A549 (cell line): ENCODE results near the gene IGFL3. TPM values are rescaled to one million over a fixed set of nuclear protein-coding genes. Genes with fewer than 3 reads are reported as not detected.

ENCODE experiments used
- ATAC-seq, 2 experiments: fragments of 200-7000 bp in 1 of 2; fragments of >200 bp in 1 of 2; cut with Nextera tagmentation in 1 of 2; cut with Tn5 transposase in 1 of 2; 3 replicates each; pipeline versions ENCODE4 v1.8.0 to v1.9.1; 2018 to 2020; ENCODE audit warnings: mild to moderate bottlenecking in 1 of 2, moderate library complexity in 1 of 2
- CTCF ChIA-PET: fragments of 300-600 bp; sonication (Branson Sonifier 250); formaldehyde crosslinking; extraction: SDS; loops from one replicate; lab custom pipeline; 2021; ENCODE audit warnings: antibody characterized with exemption, inconsistent platforms; lab: Yijun Ruan, JAX
- POLR2A ChIA-PET: fragments of 350-600 bp; formaldehyde crosslinking; extraction: SDS; loops from one replicate; lab custom pipeline; 2021; ENCODE audit warnings: antibody characterized with exemption, inconsistent platforms; lab: Yijun Ruan, JAX
- DNase-seq, 2 experiments: peaks; one replicate each; pipeline versions ENCODE4 v3.0.0 to v3.0.0-alpha.2; 2011 to 2016; ENCODE audit warnings: low read depth in 1 of 2, low spot score in 1 of 2
- FAIRE-seq: peaks from 2 replicates; lab custom pipeline; 2011; peaks lifted over from hg19 to GRCh38; lab: Jason Lieb, UNC
- H3K27ac ChIP-seq, 2 experiments: fragments of >200 bp; sonication (Bioruptor Twin); formaldehyde crosslinking; 3 replicates each; pipeline ENCODE4 v1.5.1; 2016 to 2017
- H3K4me1 ChIP-seq: fragments of >200 bp; sonication (Bioruptor Twin); formaldehyde crosslinking; 3 replicates; pipeline ENCODE4 v1.6.1; 2016
- H3K4me2 ChIP-seq: fragments of >200 bp; sonication (Bioruptor Twin); formaldehyde crosslinking; 3 replicates; pipeline ENCODE4 v1.6.1; 2016
- H3K4me3 ChIP-seq: fragments of >200 bp; sonication (Bioruptor Twin); formaldehyde crosslinking; 3 replicates; pipeline ENCODE4 v1.5.1; 2016
- H3K9me3 ChIP-seq: fragments of >200 bp; sonication (Bioruptor Twin); formaldehyde crosslinking; 3 replicates; pipeline ENCODE4 v1.6.1; 2016
- BCL3 ChIP-seq: fragments of >200 bp; sonication (Bioruptor Twin); formaldehyde crosslinking; IDR thresholded peaks from 3 replicates; pipeline ENCODE4 v1.6.1; 2016
- CEBPB ChIP-seq, 2 experiments: fragments of >200 bp in 1 of 2; sonication (Bioruptor Twin) in 1 of 2; formaldehyde crosslinking in 1 of 2; IDR thresholded peaks; 2 replicates each; pipeline ENCODE4 v1.6.1; 2012 to 2016
- CHD4 ChIP-seq: fragments of 200-600 bp; sonication (generic); IDR thresholded peaks from 2 replicates; pipeline ENCODE4 v1.6.1; 2016; ENCODE audit warnings: antibody characterized with exemption, mild to moderate bottlenecking, borderline replicate concordance
- EHF ChIP-seq: fragments of 250-450 bp; sonication (Bioruptor Pico); IDR thresholded peaks from 2 replicates; pipeline ENCODE4 v1.5.0; 2020; ENCODE audit warnings: mild to moderate bottlenecking
- ESRRA ChIP-seq: fragments of 150-350 bp; IDR thresholded peaks from 2 replicates; pipeline ENCODE4 v1.6.1; 2014; ENCODE audit warnings: mild to moderate bottlenecking, low read length, borderline replicate concordance
- HES2 ChIP-seq: fragments of >200 bp; sonication (Bioruptor Twin); formaldehyde crosslinking; IDR thresholded peaks from 2 replicates; pipeline ENCODE4 v1.6.1; 2016
- HMGXB4 ChIP-seq: fragments of 250-450 bp; sonication (Bioruptor Pico); IDR thresholded peaks from 2 replicates; pipeline ENCODE4 v1.5.0; 2021; ENCODE audit warnings: mild to moderate bottlenecking, moderate library complexity, borderline replicate concordance
- HOXB13 ChIP-seq: fragments of 250-450 bp; sonication (Bioruptor Pico); IDR thresholded peaks from 2 replicates; pipeline ENCODE4 v1.5.0; 2020; ENCODE audit warnings: low read depth, mild to moderate bottlenecking, moderate library complexity
- JUN ChIP-seq, 2 experiments: fragments of >200 bp; sonication (Bioruptor Twin); formaldehyde crosslinking; IDR thresholded peaks; 2 replicates in 1 of 2; 3 replicates in 1 of 2; pipeline ENCODE4 v1.6.1; 2016 to 2017
- KDM1A ChIP-seq: fragments of 200-600 bp; sonication (generic); IDR thresholded peaks from 2 replicates; pipeline ENCODE4 v1.6.1; 2016; ENCODE audit warnings: low read depth, mild to moderate bottlenecking
- MAFK ChIP-seq: fragments of 450-650 bp; IDR thresholded peaks from 2 replicates; pipeline ENCODE4 v1.6.1; 2014; ENCODE audit not compliant: partially characterized antibody
- PHF8 ChIP-seq: fragments of 200-600 bp; sonication (generic); IDR thresholded peaks from 2 replicates; pipeline ENCODE4 v1.6.1; 2016; ENCODE audit warnings: low read depth, mild to moderate bottlenecking, antibody characterized with exemption, moderate library complexity, borderline replicate concordance
- POLR2A ChIP-seq: IDR thresholded peaks from 2 replicates; pipeline ENCODE4 v1.6.1; 2012; ENCODE audit warnings: mild to moderate bottlenecking, low read length
- POLR2AphosphoS2 ChIP-seq: conservative IDR thresholded peaks from 2 replicates; pipeline ENCODE4 v1.6.1; 2012; ENCODE audit warnings: low read length, improper control_type of control experiment, inconsistent platforms
- REST ChIP-seq: fragments of 200-600 bp; sonication (generic); IDR thresholded peaks from 2 replicates; pipeline ENCODE4 v1.6.1; 2016; ENCODE audit warnings: antibody characterized with exemption, mild to moderate bottlenecking, moderate library complexity
- SREBF2 ChIP-seq: fragments of 450-650 bp; IDR thresholded peaks from 2 replicates; pipeline ENCODE4 v1.6.1; 2014; ENCODE audit warnings: mild to moderate bottlenecking, moderate library complexity
- USF2 ChIP-seq: fragments of 450-650 bp; IDR thresholded peaks from 2 replicates; pipeline ENCODE4 v1.6.1; 2014; ENCODE audit warnings: antibody characterized with exemption
- WGBS: methylation state at CpG from one replicate; pipeline ENCODE4 v1.1.6; 2017; ENCODE audit errors: missing lambda C conversion rate; 5-methylcytosine and 5-hydroxymethylcytosine counted together
- polyA plus RNA-seq, 4 experiments: library from polyadenylated mRNA; depleted of rRNA in 3 of 4; stranded (reverse); fragments of >200 nt; fragmentation: RNase III in 1 of 4; extraction: RNeasy Plus Mini Kit Qiagen cat#74134 plus additional on column Dnase treatment in 1 of 4; gene quantifications; 2 replicates in 3 of 4; 3 replicates in 1 of 4; pipeline ENCODE4 v1.2.3, GENCODE V29; 2011 to 2017

The IGFL3 gene
- polyA plus RNA-seq, 2 of the 4 experiments (the other 2 are of a cell fraction): 1.1 TPM; not detected in 1

GRCh38 chr19:46089432-46089831, 35.1 kb downstream of the IGFL3 start:
- Histone ChIP-seq H3K4me3 (no peak overlapping the region), H3K4me2 (no peak overlapping the region), H3K4me1 (no peaks in the 10 kb centered on the region), H3K9me3 (peaks cover 54% of the 10 kb centered on the region), H3K27ac (no peak overlapping the region)
- TF ChIP-seq CHD4 (no peak), SREBF2 (no peak), POLR2AphosphoS2 (no peak), EHF (CRISPR knock-in tag) (no peak), KDM1A (no peak), POLR2A (no peak), CEBPB (IDR thresholded peaks at IDR 0.05) (no peak), BCL3 (no peak), REST (no peak), ESRRA (no peak)
- ATAC-seq: no peak
- no peak for FAIRE-seq
- ChIA-PET CTCF (interaction anchor here (1.0 to 19.9 kb wide), 8 partner anchors 8 to 306 kb away, joined by 4 to 854 read pairs (median 15); no protein-coding TSS in a partner anchor), POLR2A (no interaction called here)
- 67% methylated on average over 1 of the region's 1 CpG for WGBS
- DNase-seq: no peak

GRCh38 chr19:46088101-46088500, 36.4 kb downstream of the IGFL3 start:
- peaks cover 55% of the 10 kb centered on the region for H3K9me3 ChIP-seq
- DNase-seq (no peak), FAIRE-seq (no peak), ATAC-seq (no peak)
- TF ChIP-seq HMGXB4 (CRISPR knock-in tag) (no peak), HES2 (no peak), PHF8 (no peak), JUN (IDR thresholded peaks at IDR 0.05) (no peak), HOXB13 (CRISPR knock-in tag) (no peak), USF2 (no peak), MAFK (no peak)
- H3K27ac ChIP-seq: no peak overlapping the region
- WGBS: 58% methylated on average over 2 of the region's 2 CpGs
- H3K4me2 ChIP-seq: no peak overlapping the region
- no peak overlapping the region for H3K4me3 ChIP-seq
- ChIA-PET POLR2A (no interaction called here), CTCF (interaction anchor here (1.0 to 19.9 kb wide), 11 partner anchors 9 to 511 kb away, joined by 3 to 854 read pairs (median 4); no protein-coding TSS in a partner anchor)
- H3K4me1 ChIP-seq: no peaks in the 10 kb centered on the region
